ENCODE measurements around the gene CCT7. TPM values are rescaled to one million over a fixed set of nuclear protein-coding genes. Genes with fewer than 3 reads are reported as not detected.
"Not testable (repeated sequence)": the region's sequence is repeated elsewhere in the genome, so short reads cannot be mapped to it uniquely, and the experiment has no call there.

Gene CCT7
- total RNA-seq, 2 experiments from 2014 or later: 347 to 362 TPM

- ChIA-PET CTCF (interaction anchor here (0.9 to 1.5 kb wide), 2 partner anchors 33 to 44 kb away, joined by 4 read pairs; no protein-coding TSS in a partner anchor), POLR2A (interaction anchor here (1.7 kb wide), 1 partner anchor 23 kb away, joined by 6 read pairs; the partner anchor contains the start of gene CCT7)
- Mint-ChIP-seq H3K36me3 (ENCODE audit: low read depth) (peaks cover 38% of the 10 kb centered on the region), H3K4me1 (ENCODE audit: low read depth) (peaks cover 8% of the 10 kb centered on the region), H3K9me3 (ENCODE audit: insufficient read depth) (no peaks in the 10 kb centered on the region), H3K27me3 (ENCODE audit: low read depth) (no peaks in the 10 kb centered on the region), H3K27ac (no peak overlapping the region), H3K4me3 (no peak overlapping the region)
- DNase-seq (no peak), ATAC-seq (no peak)
These were observed 22.9 kb downstream of the CCT7 start for GRCh38 chr2:73257021-73257420.

- ATAC-seq: no peak
- Mint-ChIP-seq H3K4me3 (no peak overlapping the region), H3K9me3 (ENCODE audit: insufficient read depth) (no peaks in the 10 kb centered on the region), H3K27me3 (ENCODE audit: low read depth) (no peaks in the 10 kb centered on the region), H3K27ac (no peak overlapping the region), H3K4me1 (ENCODE audit: low read depth) (peaks cover 8% of the 10 kb centered on the region), H3K36me3 (ENCODE audit: low read depth) (peaks cover 35% of the 10 kb centered on the region)
- CTCF ChIA-PET: interaction anchor here (0.9 to 1.5 kb wide), 3 partner anchors 11 to 45 kb away, joined by 3 to 4 read pairs (median 4); no protein-coding TSS in a partner anchor
- POLR2A ChIA-PET: interaction anchor here (1.7 kb wide), 1 partner anchor 24 kb away, joined by 6 read pairs; the partner anchor contains the start of gene CCT7
- DNase-seq: no peak
These were observed 23.5 kb downstream of the CCT7 start for GRCh38 chr2:73257425-73258125.

- Mint-ChIP-seq H3K36me3 (ENCODE audit: low read depth) (peaks cover 29% of the 10 kb centered on the region), H3K9me3 (ENCODE audit: insufficient read depth) (no peaks in the 10 kb centered on the region), H3K4me3 (no peak overlapping the region), H3K27me3 (ENCODE audit: low read depth) (no peaks in the 10 kb centered on the region), H3K4me1 (ENCODE audit: low read depth) (peaks cover 8% of the 10 kb centered on the region), H3K27ac (no peak overlapping the region)
- ChIA-PET POLR2A (interaction anchor here (1.7 kb wide), 1 partner anchor 24 kb away, joined by 6 read pairs; the partner anchor contains the start of gene CCT7), CTCF (interaction anchor here (1.2 to 1.5 kb wide), 2 partner anchors 10 to 45 kb away, joined by 3 to 4 read pairs; no protein-coding TSS in a partner anchor)
- no peak for DNase-seq
- no peak for ATAC-seq
These were observed 24.2 kb downstream of the CCT7 start for GRCh38 chr2:73258186-73258912.

- POLR2A ChIA-PET: no interaction called here
- Mint-ChIP-seq H3K9me3 (ENCODE audit: insufficient read depth) (no peaks in the 10 kb centered on the region), H3K27me3 (ENCODE audit: low read depth) (no peaks in the 10 kb centered on the region), H3K36me3 (ENCODE audit: low read depth) (peaks cover 27% of the 10 kb centered on the region), H3K27ac (no peak overlapping the region), H3K4me3 (no peak overlapping the region), H3K4me1 (ENCODE audit: low read depth) (peaks cover 8% of the 10 kb centered on the region)
- ATAC-seq: no peak
- CTCF ChIA-PET: no interaction called here
- no peak for DNase-seq
These were observed 24.8 kb downstream of the CCT7 start for GRCh38 chr2:73258913-73259215.

- ATAC-seq: no peak
- POLR2A ChIA-PET: no interaction called here
- no peaks in the 10 kb centered on the region for H3K27me3 Mint-ChIP-seq (ENCODE audit: low read depth)
- no peak for DNase-seq
- peaks cover 8% of the 10 kb centered on the region for H3K4me1 Mint-ChIP-seq (ENCODE audit: low read depth)
- H3K36me3 Mint-ChIP-seq (ENCODE audit: low read depth): peaks cover 27% of the 10 kb centered on the region
- CTCF ChIA-PET: no interaction called here
- no peaks in the 10 kb centered on the region for H3K9me3 Mint-ChIP-seq (ENCODE audit: insufficient read depth)
- no peak overlapping the region for H3K27ac Mint-ChIP-seq
- no peak overlapping the region for H3K4me3 Mint-ChIP-seq
These were observed 25.2 kb downstream of the CCT7 start for GRCh38 chr2:73259276-73259675.

- ATAC-seq (no peak), DNase-seq (no peak)
- no peaks in the 10 kb centered on the region for H3K9me3 Mint-ChIP-seq (ENCODE audit: insufficient read depth)
- POLR2A ChIA-PET: no interaction called here
- no peak overlapping the region for H3K4me3 Mint-ChIP-seq
- CTCF ChIA-PET: no interaction called here
- peaks cover 8% of the 10 kb centered on the region for H3K4me1 Mint-ChIP-seq (ENCODE audit: low read depth)
- no peak overlapping the region for H3K27ac Mint-ChIP-seq
- peaks cover 24% of the 10 kb centered on the region for H3K36me3 Mint-ChIP-seq (ENCODE audit: low read depth)
- no peaks in the 10 kb centered on the region for H3K27me3 Mint-ChIP-seq (ENCODE audit: low read depth)
These were observed 25.7 kb downstream of the CCT7 start for GRCh38 chr2:73259704-73260337.

GRCh38 chr2:73260338-73260984, 26.4 kb downstream of the CCT7 start:
- Mint-ChIP-seq H3K36me3 (ENCODE audit: low read depth) (peaks cover 18% of the 10 kb centered on the region), H3K27ac (no peak overlapping the region), H3K4me1 (ENCODE audit: low read depth) (peaks cover 8% of the 10 kb centered on the region), H3K4me3 (no peak overlapping the region), H3K9me3 (ENCODE audit: insufficient read depth) (no peaks in the 10 kb centered on the region), H3K27me3 (ENCODE audit: low read depth) (no peaks in the 10 kb centered on the region)
- no peak for DNase-seq
- ATAC-seq: no peak
- CTCF ChIA-PET: no interaction called here
- POLR2A ChIA-PET: no interaction called here

GRCh38 chr2:73262108-73262651, 28.1 kb downstream of the CCT7 start:
- H3K27ac Mint-ChIP-seq: no peak overlapping the region
- ATAC-seq (no peak), DNase-seq (no peak)
- H3K36me3 Mint-ChIP-seq (ENCODE audit: low read depth): peaks cover 19% of the 10 kb centered on the region
- H3K9me3 Mint-ChIP-seq (ENCODE audit: insufficient read depth): no peaks in the 10 kb centered on the region
- ChIA-PET CTCF (no interaction called here), POLR2A (no interaction called here)
- peaks cover 12% of the 10 kb centered on the region for H3K4me1 Mint-ChIP-seq (ENCODE audit: low read depth)
- no peaks in the 10 kb centered on the region for H3K27me3 Mint-ChIP-seq (ENCODE audit: low read depth)
- no peak overlapping the region for H3K4me3 Mint-ChIP-seq

GRCh38 chr2:73262691-73263429, 28.8 kb downstream of the CCT7 start:
- peaks cover 21% of the 10 kb centered on the region for H3K36me3 Mint-ChIP-seq (ENCODE audit: low read depth)
- H3K9me3 Mint-ChIP-seq (ENCODE audit: insufficient read depth); H3K27ac Mint-ChIP-seq; POLR2A ChIA-PET; H3K4me1 Mint-ChIP-seq (ENCODE audit: low read depth); DNase-seq; H3K27me3 Mint-ChIP-seq (ENCODE audit: low read depth); ATAC-seq; CTCF ChIA-PET; H3K4me3 Mint-ChIP-seq: not testable (repeated sequence)

- peaks cover 29% of the 10 kb centered on the region for H3K36me3 Mint-ChIP-seq (ENCODE audit: low read depth)
- DNase-seq: no peak
- peaks cover 14% of the 10 kb centered on the region for H3K4me1 Mint-ChIP-seq (ENCODE audit: low read depth)
- no peaks in the 10 kb centered on the region for H3K9me3 Mint-ChIP-seq (ENCODE audit: insufficient read depth)
- H3K27me3 Mint-ChIP-seq (ENCODE audit: low read depth): no peaks in the 10 kb centered on the region
- ChIA-PET CTCF (no interaction called here), POLR2A (no interaction called here)
- no peak for ATAC-seq
- no peak overlapping the region for H3K27ac Mint-ChIP-seq
- H3K4me3 Mint-ChIP-seq: no peak overlapping the region
These were observed 29.6 kb downstream of the CCT7 start for GRCh38 chr2:73263540-73264331.

- ATAC-seq (no peak), DNase-seq (no peak)
- no peak overlapping the region for H3K27ac Mint-ChIP-seq
- no peak overlapping the region for H3K4me3 Mint-ChIP-seq
- H3K9me3 Mint-ChIP-seq (ENCODE audit: insufficient read depth): no peaks in the 10 kb centered on the region
- POLR2A ChIA-PET: no interaction called here
- no peaks in the 10 kb centered on the region for H3K27me3 Mint-ChIP-seq (ENCODE audit: low read depth)
- CTCF ChIA-PET: no interaction called here
- H3K4me1 Mint-ChIP-seq (ENCODE audit: low read depth): peaks cover 14% of the 10 kb centered on the region
- H3K36me3 Mint-ChIP-seq (ENCODE audit: low read depth): peaks cover 25% of the 10 kb centered on the region
These were observed 30.2 kb downstream of the CCT7 start for GRCh38 chr2:73264332-73264606.
